AG09319 (cell line): ENCODE data around the gene ADORA2A.

Experiments
- DNase-seq: peaks from one replicate; pipeline ENCODE4 v3.0.0-alpha.2; 2010; ENCODE audit warnings: low read depth; ENCODE audit errors: extremely low read depth
- TF ChIP-seq, protein P1 (sequence below): IDR thresholded peaks from 2 replicates; pipeline ENCODE4 v1.5.1; 2011; ENCODE audit warnings: low read depth, mild to moderate bottlenecking, inconsistent platforms, low read length, moderate library complexity

Gene ADORA2A

DNA sequence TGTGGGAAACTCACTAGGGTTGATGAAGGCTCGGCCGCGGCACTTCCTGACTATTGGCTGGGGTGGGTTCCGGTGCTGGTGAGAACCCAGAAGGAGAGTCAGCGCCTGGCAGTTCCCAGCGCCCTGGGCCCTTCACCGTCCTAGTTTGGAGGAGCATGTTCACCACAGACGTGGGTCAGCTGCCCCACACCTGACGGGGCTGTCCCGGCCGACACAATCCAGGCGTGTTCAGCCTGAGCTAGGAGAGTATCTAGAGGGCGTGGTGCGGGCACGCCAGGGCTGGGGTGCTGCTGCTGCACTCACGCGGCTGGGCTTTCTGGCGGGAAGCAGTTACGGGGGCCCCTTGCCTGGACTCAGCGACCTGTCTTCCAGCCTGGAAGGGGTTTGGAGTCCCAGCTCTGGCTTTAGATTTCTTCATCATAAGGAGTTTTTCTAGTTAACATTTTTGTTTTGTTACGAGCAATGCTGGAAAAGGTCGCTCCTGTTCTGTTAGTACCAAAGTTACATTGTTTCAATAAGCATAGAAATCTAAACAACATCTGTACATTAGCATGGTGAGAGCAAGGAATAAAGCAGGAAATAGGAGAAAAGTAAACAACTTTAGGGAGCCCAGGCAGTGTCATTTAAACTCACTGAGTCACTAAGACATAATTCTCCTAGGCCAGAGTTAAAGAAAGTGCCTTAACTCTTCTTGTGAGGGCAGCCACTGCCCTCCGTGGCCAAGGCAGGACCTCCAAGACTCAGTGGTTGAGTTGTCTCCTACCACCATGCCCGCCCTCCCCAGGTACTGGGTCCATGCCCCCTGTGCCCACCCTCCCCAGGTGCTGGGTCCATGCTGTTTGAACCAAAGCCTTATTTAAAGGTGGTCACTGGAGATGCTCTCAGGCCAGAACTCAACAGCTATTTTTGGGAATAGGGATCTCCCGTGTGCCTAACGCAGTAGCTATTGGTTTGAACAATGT is 12.1 kb upstream of the ADORA2A start:
- TF ChIP-seq, protein P1, sequence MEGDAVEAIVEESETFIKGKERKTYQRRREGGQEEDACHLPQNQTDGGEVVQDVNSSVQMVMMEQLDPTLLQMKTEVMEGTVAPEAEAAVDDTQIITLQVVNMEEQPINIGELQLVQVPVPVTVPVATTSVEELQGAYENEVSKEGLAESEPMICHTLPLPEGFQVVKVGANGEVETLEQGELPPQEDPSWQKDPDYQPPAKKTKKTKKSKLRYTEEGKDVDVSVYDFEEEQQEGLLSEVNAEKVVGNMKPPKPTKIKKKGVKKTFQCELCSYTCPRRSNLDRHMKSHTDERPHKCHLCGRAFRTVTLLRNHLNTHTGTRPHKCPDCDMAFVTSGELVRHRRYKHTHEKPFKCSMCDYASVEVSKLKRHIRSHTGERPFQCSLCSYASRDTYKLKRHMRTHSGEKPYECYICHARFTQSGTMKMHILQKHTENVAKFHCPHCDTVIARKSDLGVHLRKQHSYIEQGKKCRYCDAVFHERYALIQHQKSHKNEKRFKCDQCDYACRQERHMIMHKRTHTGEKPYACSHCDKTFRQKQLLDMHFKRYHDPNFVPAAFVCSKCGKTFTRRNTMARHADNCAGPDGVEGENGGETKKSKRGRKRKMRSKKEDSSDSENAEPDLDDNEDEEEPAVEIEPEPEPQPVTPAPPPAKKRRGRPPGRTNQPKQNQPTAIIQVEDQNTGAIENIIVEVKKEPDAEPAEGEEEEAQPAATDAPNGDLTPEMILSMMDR: no peak
- DNase-seq: no peak

GRCh38 chr22:24416095-24416494 is 11.3 kb upstream of the ADORA2A start:
- TF ChIP-seq, protein P1: no peak
- DNase-seq: no peak

- TF ChIP-seq, protein P1: no peak
- no peak for DNase-seq
Observed at GRCh38 chr22:24416611-24417010, 10.8 kb upstream of the ADORA2A start.

DNA sequence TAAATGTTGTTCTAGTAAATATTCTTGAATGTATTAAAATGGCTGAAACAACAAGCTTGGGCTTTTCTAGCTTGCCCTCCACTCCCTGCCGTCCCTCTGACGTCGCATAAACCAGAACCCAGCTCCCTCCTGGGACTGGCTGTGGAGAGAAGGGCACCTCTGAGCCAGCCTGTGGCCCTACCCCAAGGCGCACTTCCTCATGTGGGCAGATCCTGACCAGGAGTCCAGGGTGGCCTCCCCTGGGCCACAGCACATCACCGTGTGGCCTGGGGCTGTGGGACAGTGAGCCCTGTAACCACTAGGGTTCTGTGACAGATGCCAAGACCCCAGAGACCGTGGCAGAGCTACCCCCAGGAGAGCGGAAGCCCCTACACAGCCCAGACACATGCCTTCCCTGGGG is 10.2 kb upstream of the ADORA2A start:
- no peak for DNase-seq
- TF ChIP-seq, protein P1: no peak

DNA sequence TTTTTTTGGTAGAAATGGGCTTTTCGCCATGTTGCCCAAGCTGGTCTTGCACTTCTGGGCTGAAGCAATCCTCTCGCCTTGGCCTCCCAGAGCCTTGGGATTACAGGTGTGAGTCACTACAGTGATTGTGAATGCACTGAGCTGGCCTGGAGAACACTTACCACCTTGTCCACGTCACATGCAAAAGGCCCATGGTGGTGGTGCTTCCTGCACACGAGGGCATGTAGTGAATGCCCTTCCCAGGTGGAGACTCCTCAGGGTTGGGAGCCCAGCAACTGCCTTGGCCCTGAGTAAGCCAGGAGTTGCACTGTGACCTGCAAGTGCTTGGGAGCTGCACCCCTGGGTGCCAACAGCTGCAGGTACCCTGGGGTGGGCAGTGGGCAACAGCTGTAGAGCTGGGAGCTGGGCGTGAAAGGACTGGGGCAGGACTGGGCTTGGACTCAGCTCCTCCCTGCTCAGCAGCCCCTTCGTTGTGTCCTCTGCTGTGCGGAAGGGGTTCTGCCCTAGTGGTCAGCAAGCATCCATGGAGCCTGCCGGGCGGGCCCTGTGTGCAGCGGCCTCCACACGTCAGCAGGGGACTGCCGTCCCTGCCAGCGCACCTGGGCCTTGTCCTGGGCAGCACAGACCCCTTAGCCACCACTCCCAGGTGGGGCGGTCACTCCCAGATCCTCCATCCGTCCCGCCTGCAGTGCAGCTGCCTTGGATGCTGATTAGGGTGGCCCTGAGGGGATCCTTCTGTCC is 9.3 kb upstream of the ADORA2A start:
- TF ChIP-seq, protein P1: no peak
- no peak for DNase-seq

DNA sequence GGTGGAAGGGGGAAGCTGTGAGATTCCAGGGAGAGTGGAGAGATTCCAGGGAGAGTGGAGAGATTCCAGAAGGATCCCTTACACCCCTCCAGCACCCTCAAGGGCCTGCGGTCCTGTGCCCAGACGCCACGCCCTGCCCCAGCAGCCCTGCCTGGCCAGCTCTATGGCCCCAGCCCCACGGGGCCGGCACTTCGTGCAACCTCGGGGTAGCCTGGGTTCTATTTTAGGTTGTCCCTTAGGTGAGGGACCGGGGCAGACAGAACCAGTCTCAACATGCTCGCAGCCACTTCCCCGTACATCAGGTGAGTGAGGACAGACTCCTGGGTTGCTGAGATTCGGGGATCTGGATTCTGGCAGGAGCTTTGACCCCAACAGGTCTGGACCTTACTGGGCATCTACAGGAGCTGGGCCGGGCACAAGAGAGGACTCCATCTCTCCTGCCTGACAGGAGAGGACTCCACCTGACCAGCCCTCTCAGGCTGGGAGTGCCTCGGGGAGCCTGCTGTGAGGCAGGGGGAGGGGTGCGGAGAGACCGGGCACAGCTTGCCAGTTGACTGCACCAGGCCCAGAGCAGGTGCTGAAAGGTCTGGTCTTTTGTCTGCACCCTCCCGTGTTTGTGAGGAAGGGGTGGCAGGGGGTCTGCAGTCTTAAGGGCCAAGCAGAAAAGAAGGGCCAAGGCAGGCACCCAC is 8.5 kb upstream of the ADORA2A start:
- TF ChIP-seq, protein P1: no peak
- DNase-seq: no peak
